ENCODE data around the gene PLXNA4.

Gene PLXNA4

GRCh38 chr7:132242192-132242812 lies 334.0 kb downstream of the PLXNA4 start:
- Histone ChIP-seq H3K4me2 (ENCODE audit: low read length) (no peak overlapping the region), H3K4me1 (ENCODE audit: insufficient read depth, low read length, severe bottlenecking) (no peaks in the 10 kb centered on the region), H3K9me3 (ENCODE audit: low read length) (no peaks in the 10 kb centered on the region), H3K79me2 (ENCODE audit: insufficient read depth, low read length) (no peaks in the 10 kb centered on the region), H3K27ac (ENCODE audit: low read depth, low read length, poor library complexity, severe bottlenecking) (no peak overlapping the region), H3K36me3 (ENCODE audit: insufficient read depth, low read length) (no peaks in the 10 kb centered on the region), H3K9me2 (ENCODE audit: low read depth, low read length) (no peaks in the 10 kb centered on the region), H3F3A (ENCODE audit: insufficient read depth, low read length) (no peaks in the 10 kb centered on the region), H2AFZ (ENCODE audit: low read length) (no peak overlapping the region), H3K9ac (ENCODE audit: low read length) (no peak overlapping the region), H3K27me3 (ENCODE audit: insufficient read depth, low read length) (no peaks in the 10 kb centered on the region; the same call in 1 of the 2 replicates), H4K20me1 (ENCODE audit: insufficient read depth, low read length) (no peaks in the 10 kb centered on the region), H3K4me3 (ENCODE audit: low read depth, low read length, poor library complexity, severe bottlenecking) (no peak overlapping the region)
- TF ChIP-seq EZH2 (IDR thresholded peaks at IDR 0.05; ENCODE audit: borderline replicate concordance, low read length) (no peak), CTCF (IDR thresholded peaks at IDR 0.05; ENCODE audit: low read length) (no peak)

GRCh38 chr7:132240821-132241422 lies 335.3 kb downstream of the PLXNA4 start:
- TF ChIP-seq CTCF (IDR thresholded peaks at IDR 0.05; ENCODE audit: low read length): no peak
- no peak for TF ChIP-seq EZH2 (IDR thresholded peaks at IDR 0.05; ENCODE audit: borderline replicate concordance, low read length)
- Histone ChIP-seq H3K4me2 (ENCODE audit: low read length) (no peak overlapping the region), H3K4me1 (ENCODE audit: insufficient read depth, low read length, severe bottlenecking) (no peaks in the 10 kb centered on the region), H3K27ac (ENCODE audit: low read depth, low read length, poor library complexity, severe bottlenecking) (no peak overlapping the region), H3K27me3 (ENCODE audit: insufficient read depth, low read length) (no peaks in the 10 kb centered on the region; the same call in 1 of the 2 replicates), H3K79me2 (ENCODE audit: insufficient read depth, low read length) (no peaks in the 10 kb centered on the region), H3F3A (ENCODE audit: insufficient read depth, low read length) (no peaks in the 10 kb centered on the region), H3K9me2 (ENCODE audit: low read depth, low read length) (no peaks in the 10 kb centered on the region), H3K9ac (ENCODE audit: low read length) (no peak overlapping the region), H4K20me1 (ENCODE audit: insufficient read depth, low read length) (no peaks in the 10 kb centered on the region), H2AFZ (ENCODE audit: low read length) (no peak overlapping the region), H3K36me3 (ENCODE audit: insufficient read depth, low read length) (no peaks in the 10 kb centered on the region), H3K4me3 (ENCODE audit: low read depth, low read length, poor library complexity, severe bottlenecking) (no peak overlapping the region), H3K9me3 (ENCODE audit: low read length) (no peaks in the 10 kb centered on the region)

- no peaks in the 10 kb centered on the region for H4K20me1 ChIP-seq (ENCODE audit: insufficient read depth, low read length)
- H3F3A ChIP-seq (ENCODE audit: insufficient read depth, low read length): no peaks in the 10 kb centered on the region
- no peak overlapping the region for H2AFZ ChIP-seq (ENCODE audit: low read length)
- no peaks in the 10 kb centered on the region for H3K9me3 ChIP-seq (ENCODE audit: low read length)
- TF ChIP-seq EZH2 (IDR thresholded peaks at IDR 0.05; ENCODE audit: borderline replicate concordance, low read length) (no peak), CTCF (IDR thresholded peaks at IDR 0.05; ENCODE audit: low read length) (no peak)
- no peak overlapping the region for H3K9ac ChIP-seq (ENCODE audit: low read length)
- H3K27ac ChIP-seq (ENCODE audit: low read depth, low read length, poor library complexity, severe bottlenecking): no peak overlapping the region
- no peaks in the 10 kb centered on the region for H3K9me2 ChIP-seq (ENCODE audit: low read depth, low read length)
- no peak overlapping the region for H3K4me2 ChIP-seq (ENCODE audit: low read length)
- no peaks in the 10 kb centered on the region for H3K79me2 ChIP-seq (ENCODE audit: insufficient read depth, low read length)
- H3K4me1 ChIP-seq (ENCODE audit: insufficient read depth, low read length, severe bottlenecking): no peaks in the 10 kb centered on the region
- no peaks in the 10 kb centered on the region; the same call in 1 of the 2 replicates for H3K27me3 ChIP-seq (ENCODE audit: insufficient read depth, low read length)
- no peak overlapping the region for H3K4me3 ChIP-seq (ENCODE audit: low read depth, low read length, poor library complexity, severe bottlenecking)
- no peaks in the 10 kb centered on the region for H3K36me3 ChIP-seq (ENCODE audit: insufficient read depth, low read length)
Observed at GRCh38 chr7:132240262-132240661, 336.0 kb downstream of the PLXNA4 start.
